ENCODE results near the gene INHA.

GRCh38 chr2:219598308-219599078, 26.4 kb downstream of the INHA start:
- TF ChIP-seq CTCF (IDR thresholded peaks at IDR 0.05): no peak
- TF ChIP-seq REST (IDR thresholded peaks at IDR 0.05; ENCODE audit: low read depth, low read length): no peak
- TF ChIP-seq EZH2phosphoT487 (IDR thresholded peaks at IDR 0.05; ENCODE audit: borderline replicate concordance, low read depth): no peak
- TF ChIP-seq CHD2 (IDR thresholded peaks at IDR 0.05; ENCODE audit: low read length, partially characterized antibody): no peak
- no peak for TF ChIP-seq TAF1 (IDR thresholded peaks at IDR 0.05; ENCODE audit: borderline replicate concordance, low read depth, low read length)
- no peak for TF ChIP-seq POLR2AphosphoS5 (IDR thresholded peaks at IDR 0.05; ENCODE audit: low read depth, low read length)
- TF ChIP-seq SIN3A (IDR thresholded peaks at IDR 0.05; ENCODE audit: borderline replicate concordance, low read depth, low read length): no peak
- TF ChIP-seq MXI1 (IDR thresholded peaks at IDR 0.05; ENCODE audit: low read depth, low read length): no peak
